HG03342 (cell line): ENCODE data around the gene CACNA2D4.

Experiments used
- ATAC-seq: cut with Tn5 transposase; IDR thresholded peaks from one replicate; pipeline ENCODE4 v1.9.1; 2021; ENCODE audit warnings: mild to moderate bottlenecking, moderate library complexity; ENCODE audit not compliant: unreplicated experiment

Gene CACNA2D4

GRCh38 chr12:1896964-1897363 lies 21.5 kb downstream of the CACNA2D4 start:
- no peak for ATAC-seq

DNA sequence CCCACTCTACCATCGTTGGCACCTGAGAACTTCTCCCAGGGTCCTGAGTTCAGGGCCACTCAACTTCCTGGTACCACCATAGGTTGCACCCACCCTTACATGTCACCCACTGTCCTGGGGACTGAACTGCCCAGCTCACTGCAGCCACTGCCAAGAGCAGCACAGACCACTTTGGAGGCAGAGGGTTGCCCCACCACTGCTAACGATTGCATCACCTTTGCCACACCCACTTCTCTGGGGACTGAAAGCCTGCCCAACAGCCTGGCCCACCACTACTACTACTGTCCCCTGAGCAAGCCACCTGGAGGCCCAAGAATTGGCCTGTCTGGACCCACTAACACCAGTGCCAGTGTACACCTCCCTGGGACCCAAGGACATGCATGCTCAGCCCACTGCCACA lies 27.6 kb downstream of the CACNA2D4 start:
- no peak for ATAC-seq

GRCh38 chr12:1890119-1890703 lies 28.2 kb downstream of the CACNA2D4 start:
- ATAC-seq, result no peak

- no peak for ATAC-seq
Observed at GRCh38 chr12:1888923-1889322, 29.5 kb downstream of the CACNA2D4 start.

DNA sequence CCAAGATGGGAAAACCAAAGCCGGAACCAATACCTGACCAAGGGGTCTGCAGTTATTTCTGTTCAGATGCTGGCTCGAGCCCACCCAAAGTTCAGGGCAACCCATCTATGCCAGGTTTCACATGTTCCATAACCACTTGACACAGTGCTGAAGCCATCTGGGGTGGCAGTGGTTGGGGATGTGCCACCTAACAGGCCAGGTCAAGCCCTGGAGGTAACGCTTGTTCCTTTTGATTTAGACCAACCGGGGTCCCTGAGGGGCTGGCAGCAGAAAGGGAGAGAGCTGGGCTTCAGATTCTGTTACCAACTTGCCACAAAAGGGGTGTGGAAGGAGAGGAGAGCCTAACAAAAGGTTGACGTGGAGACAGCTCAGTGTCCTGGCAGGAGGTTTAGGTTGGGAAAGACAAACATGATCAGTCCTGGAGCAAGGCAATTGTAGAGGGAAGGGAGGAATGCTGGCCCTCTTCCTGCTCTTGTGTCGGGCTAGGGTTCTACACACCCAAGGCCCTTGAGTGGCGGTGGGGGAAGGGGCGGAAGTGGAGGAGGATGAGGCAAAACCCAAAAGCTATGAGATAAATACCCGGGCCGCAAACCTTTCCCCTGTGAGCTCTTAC lies 31.9 kb downstream of the CACNA2D4 start:
- no peak for ATAC-seq

GRCh38 chr12:1885599-1886245 lies 32.7 kb downstream of the CACNA2D4 start:
- ATAC-seq, result no peak

DNA sequence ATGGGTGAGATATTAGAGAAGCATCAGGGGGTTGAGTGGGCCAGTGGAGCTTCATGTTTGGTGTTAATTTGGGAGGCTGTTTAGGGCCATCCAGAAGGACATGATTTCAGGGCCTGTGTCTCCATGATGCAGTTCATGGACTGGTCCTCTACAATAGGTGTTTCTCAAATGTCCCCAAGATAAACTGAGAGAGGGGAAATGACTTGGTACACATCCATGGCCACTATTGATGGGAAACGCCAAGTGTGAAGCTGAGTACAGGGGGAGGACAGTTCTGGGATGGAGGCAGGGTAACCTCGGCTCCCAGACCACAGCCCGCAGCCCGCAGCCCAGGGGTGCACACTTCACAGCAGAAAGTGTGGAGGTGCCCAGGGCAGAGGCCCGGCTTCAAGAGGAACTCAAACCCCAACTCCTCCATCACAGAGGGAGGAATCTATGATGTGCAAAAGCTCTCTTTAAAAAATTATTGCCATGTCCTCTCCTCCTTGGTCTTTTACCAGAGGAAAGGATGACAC lies 33.3 kb downstream of the CACNA2D4 start:
- no peak for ATAC-seq

DNA sequence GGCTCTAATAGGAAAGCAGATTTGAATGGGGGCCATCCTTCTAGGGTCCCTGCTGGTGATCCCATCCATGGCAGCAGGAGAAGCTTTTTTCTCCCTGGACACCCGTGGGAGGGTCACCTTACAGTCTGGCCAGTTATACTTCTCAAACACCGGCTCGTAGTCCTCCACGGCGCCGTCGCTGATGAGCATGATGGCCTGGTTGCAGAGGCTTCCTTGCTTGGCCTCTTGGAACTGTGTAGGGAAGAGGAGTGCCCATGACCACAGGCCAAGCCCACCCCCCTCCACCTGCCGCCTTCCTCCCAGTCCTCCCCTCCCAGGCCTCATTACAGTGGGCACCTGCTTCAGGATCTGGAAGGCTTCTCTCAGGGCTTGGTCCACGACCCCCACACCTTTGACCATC lies 33.8 kb downstream of the CACNA2D4 start:
- ATAC-seq, result no peak

GRCh38 chr12:1883513-1883912 lies 34.9 kb downstream of the CACNA2D4 start:
- no peak for ATAC-seq

DNA sequence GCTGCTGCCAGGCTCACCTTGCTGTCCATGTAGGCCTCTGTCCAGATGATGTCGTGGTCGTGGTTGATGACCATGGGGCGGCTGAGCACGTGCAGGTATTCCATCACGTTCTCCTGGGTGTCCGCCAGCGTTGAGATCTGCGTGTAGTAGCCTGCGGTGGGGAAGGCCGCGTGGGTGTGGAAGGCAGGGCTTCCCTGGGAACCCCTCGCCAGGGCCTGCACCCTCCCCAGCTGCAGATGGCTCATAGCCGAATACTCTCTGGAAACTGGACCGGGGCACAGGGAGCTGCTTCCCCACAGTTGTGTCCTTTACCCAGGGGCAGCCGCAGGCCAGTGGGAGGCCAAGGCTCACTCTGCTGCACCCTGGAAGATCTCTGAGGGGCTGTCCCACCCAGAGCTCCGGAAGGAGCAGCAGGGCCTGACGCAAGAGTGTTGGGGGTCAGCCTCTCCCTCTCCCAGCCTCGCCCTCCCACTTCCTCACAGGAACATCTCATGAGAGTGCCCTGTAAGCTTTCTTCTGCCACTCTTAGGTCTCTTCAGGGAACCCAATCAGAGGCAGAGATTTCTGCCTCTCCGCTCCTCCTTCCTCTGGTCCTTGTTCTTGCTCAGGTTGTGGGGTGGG lies 35.5 kb downstream of the CACNA2D4 start:
- ATAC-seq, result no peak

- no peak for ATAC-seq
Observed at GRCh38 chr12:1882405-1882804, 36.0 kb downstream of the CACNA2D4 start.

DNA sequence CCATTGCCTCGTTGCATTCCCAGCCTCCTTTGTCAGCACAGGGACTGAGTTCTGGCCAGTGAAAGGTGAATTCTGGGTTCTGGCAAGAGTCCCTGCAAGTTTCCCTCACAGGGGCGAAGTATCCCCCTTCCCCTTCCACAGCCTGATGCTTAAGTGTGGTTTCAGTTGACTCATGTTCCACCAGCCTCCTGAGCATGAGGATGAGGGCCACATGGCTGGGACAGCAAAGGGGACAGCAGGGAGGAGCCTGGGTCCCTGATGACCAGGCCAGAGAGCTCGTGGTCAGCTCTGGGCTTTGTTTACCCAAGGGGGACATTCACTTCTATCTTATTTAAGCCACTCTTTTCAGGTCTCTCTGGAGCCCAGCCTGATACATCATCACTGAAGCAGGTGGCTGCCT lies 36.5 kb downstream of the CACNA2D4 start:
- ATAC-seq, result no peak

- ATAC-seq, result no peak
Observed at GRCh38 chr12:1881301-1881700, 37.2 kb downstream of the CACNA2D4 start.

DNA sequence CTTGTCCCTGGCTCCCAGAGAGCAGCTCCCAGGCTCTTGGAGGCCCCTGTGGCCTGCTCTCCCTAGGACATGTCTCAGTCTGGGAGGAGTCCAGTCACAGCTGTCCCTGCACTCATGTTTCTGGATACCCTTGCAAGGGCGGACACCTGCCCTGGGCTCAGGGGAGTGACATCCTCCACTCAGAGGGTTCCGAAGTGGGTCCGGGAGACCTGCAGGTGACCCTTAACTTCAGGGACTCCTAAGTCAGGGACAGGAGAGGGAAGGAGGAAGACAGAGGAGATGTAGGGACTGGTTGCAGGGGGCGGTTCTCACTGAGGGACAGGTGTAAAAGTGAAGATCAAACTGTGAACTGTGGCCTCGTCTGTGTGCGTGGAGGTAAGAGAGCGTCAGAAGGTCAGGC lies 37.6 kb downstream of the CACNA2D4 start:
- no peak for ATAC-seq

DNA sequence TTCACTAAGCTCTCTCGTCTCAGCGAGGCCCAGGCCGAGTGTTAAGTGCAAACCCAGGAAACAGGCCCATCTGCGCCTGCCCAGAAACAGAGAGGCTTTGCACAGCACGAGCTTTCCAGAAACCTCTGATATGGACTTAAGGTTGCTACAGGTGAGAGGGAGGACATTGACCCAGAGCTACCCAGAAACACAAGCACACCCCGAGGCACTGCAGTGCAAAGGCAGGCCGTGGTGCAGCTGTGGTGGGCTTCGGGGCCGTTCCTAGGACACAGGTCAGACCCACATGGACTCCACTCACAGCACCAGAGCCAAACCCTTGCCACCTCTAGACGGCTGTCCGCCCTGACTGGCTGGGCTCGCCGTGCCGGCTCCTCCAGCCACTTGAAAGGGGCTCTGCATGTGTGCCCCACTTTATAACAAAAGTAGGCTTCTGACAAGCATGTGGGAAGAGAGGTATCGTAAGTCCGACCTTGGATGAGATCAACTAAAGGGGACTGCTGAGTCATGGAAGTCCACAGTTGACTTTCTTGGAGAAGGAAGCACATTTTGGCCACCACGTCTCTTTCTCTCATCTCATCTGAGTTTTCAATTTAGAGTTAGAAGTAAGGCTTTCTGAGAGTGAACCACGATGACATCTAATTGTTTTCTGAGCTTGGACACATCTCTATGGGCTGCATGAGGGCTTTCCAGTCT lies 38.2 kb downstream of the CACNA2D4 start:
- ATAC-seq, result no peak

DNA sequence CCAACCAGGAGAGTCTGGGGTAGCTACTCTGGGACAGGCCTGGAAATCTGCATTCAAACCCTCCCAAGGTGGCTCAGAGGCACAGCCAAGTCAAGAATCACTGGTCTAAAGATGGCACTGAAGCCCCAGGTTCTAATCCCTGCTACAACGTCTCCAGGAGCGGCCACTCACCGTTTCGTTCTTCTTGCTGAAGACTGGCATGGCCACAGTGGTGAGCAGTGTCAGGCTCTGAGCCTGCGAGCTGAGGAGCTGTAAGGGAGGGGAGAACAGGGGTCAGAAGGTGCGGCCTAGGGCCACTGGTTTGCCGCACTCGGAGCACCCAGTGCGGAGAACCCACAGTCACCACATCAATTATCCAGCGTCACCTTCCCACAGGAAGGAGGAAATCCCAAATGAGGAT lies 38.8 kb downstream of the CACNA2D4 start:
- no peak for ATAC-seq

DNA sequence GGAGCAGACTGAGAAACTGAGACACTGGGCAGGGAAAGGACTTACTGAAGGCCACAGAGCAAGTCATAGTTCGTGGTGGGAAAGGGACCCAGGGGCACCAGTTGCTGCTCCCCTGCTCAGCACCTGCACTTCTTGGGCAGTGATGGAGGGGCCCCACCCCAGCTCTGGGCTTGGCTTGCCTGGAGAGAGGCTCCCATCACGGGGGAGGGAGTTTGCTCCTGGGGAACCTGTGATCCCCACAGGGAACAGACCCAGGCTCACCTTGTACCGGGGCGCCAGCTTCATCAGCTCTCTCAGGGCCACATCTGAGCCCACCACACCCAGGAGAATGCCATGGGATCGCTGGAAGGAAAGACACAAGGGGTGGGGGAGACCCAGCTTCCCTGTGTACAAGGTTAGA lies 39.8 kb downstream of the CACNA2D4 start:
- ATAC-seq, result no peak

DNA sequence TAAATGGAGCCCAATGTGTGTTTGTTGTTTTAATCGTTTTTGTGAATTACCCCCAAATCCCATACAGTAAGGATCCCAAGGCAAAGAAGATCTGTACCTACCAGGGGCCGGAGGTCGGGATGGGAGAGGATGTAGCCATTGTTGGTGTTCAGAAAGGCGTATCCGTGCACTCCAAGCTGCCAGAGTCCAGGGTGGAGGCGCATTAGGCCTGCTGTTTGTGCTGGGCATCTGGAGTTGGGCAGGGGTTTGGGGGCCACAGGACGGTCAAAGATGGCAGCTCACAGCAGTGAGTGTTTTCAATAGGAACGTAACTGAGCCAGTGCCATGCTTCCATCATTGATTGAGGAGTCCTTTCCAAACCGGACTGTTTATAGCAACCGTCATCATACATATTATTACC lies 40.2 kb downstream of the CACNA2D4 start:
- ATAC-seq, result no peak

- no peak for ATAC-seq
Observed at GRCh38 chr12:1877169-1877878, 41.1 kb downstream of the CACNA2D4 start.

- no peak for ATAC-seq
Observed at GRCh38 chr12:1876086-1876485, 42.4 kb downstream of the CACNA2D4 start.

GRCh38 chr12:1875608-1876007 lies 42.8 kb downstream of the CACNA2D4 start:
- ATAC-seq, result no peak
